Activated B cell treated with CpG ODN at 0.5 μM for 24 hours (primary cell): ENCODE data around the gene HUS1. TPM values are rescaled to one million over a fixed set of nuclear protein-coding genes. Genes with fewer than 3 reads are reported as not detected.

Experiments
- ATAC-seq: fragments of 200-7000 bp; cut with Tn5 transposase; one replicate; pipeline ENCODE4 v1.10.0; 2021; ENCODE audit warnings: low read depth, mild to moderate bottlenecking, moderate library complexity
- CTCF ChIA-PET: fragments of 350-600 bp; sonication (Branson Sonifier 250); formaldehyde crosslinking; loops from one replicate; lab custom pipeline; 2021; ENCODE audit warnings: antibody characterized with exemption; lab: Charles Lee
- POLR2A ChIA-PET: fragments of 350-600 bp; sonication (Branson Sonifier 250); formaldehyde crosslinking; loops from one replicate; lab custom pipeline; 2021; ENCODE audit warnings: antibody characterized with exemption; lab: Charles Lee
- DNase-seq: peaks from one replicate; pipeline ENCODE4 v3.0.0; 2022
- H3K27ac Mint-ChIP-seq: one replicate; pipeline ENCODE4 v1.8.0; 2020; ENCODE audit warnings: mixed read lengths
- H3K27me3 Mint-ChIP-seq: one replicate; pipeline ENCODE4 v1.8.0; 2021; ENCODE audit warnings: mixed read lengths
- H3K36me3 Mint-ChIP-seq: one replicate; pipeline ENCODE4 v1.8.0; 2021; ENCODE audit warnings: low read depth, mixed read lengths
- H3K4me1 Mint-ChIP-seq: one replicate; pipeline ENCODE4 v1.8.0; 2021; ENCODE audit warnings: mixed read lengths
- H3K4me3 Mint-ChIP-seq: one replicate; pipeline ENCODE4 v1.8.0; 2020; ENCODE audit warnings: mild to moderate bottlenecking, mixed read lengths
- H3K9me3 Mint-ChIP-seq: one replicate; pipeline ENCODE4 v1.8.0; 2020; ENCODE audit warnings: mixed read lengths
- intact Hi-C: fragments of 100-400 bp; cut with micrococcal nuclease; formaldehyde crosslinking; loops from one replicate; pipeline ENCODE4 v1.15.1; 2024
- total RNA-seq: library from RNA; stranded (reverse); gene quantifications from 2 replicates; pipeline ENCODE4 v1.2.3, GENCODE V29; 2022
- TF ChIP-seq, protein P1 (sequence below): fragments of 200-600 bp; IDR thresholded peaks from one replicate; pipeline ENCODE4 v1.8.0; 2022; ENCODE audit warnings: antibody characterized with exemption, mild to moderate bottlenecking

The HUS1 gene
- total RNA-seq, 1 donor from 2014 or later, result 42.5 TPM

DNA sequence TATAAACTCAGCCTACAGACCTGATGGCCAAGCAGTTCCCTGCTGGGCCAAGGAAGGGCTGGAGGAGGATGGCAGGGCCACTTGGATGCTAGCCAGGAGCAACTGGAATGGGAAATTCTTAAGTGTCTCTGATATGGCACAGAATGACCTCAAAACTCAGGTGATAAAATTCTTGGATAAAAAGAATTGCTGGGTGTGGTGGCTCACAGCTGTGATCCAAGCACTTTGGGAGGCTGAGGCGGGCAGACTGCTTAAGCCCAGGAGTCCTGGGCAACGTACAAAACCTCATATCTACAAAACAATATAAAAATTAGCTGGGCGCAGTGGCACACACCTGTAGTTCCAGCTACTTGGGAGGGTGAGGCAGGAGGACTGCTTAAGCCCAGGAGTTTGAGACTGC lies 17.2 kb downstream of the HUS1 start:
- intact Hi-C loops, result no loop called here
- POLR2A ChIA-PET, result no interaction called here
- H3K27ac Mint-ChIP-seq, result no peak overlapping the region
- TF ChIP-seq, protein P1, sequence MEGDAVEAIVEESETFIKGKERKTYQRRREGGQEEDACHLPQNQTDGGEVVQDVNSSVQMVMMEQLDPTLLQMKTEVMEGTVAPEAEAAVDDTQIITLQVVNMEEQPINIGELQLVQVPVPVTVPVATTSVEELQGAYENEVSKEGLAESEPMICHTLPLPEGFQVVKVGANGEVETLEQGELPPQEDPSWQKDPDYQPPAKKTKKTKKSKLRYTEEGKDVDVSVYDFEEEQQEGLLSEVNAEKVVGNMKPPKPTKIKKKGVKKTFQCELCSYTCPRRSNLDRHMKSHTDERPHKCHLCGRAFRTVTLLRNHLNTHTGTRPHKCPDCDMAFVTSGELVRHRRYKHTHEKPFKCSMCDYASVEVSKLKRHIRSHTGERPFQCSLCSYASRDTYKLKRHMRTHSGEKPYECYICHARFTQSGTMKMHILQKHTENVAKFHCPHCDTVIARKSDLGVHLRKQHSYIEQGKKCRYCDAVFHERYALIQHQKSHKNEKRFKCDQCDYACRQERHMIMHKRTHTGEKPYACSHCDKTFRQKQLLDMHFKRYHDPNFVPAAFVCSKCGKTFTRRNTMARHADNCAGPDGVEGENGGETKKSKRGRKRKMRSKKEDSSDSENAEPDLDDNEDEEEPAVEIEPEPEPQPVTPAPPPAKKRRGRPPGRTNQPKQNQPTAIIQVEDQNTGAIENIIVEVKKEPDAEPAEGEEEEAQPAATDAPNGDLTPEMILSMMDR, result no peak
- H3K27me3 Mint-ChIP-seq, result no peaks in the 10 kb centered on the region
- ATAC-seq (no peak), DNase-seq (no peak)
- no peaks in the 10 kb centered on the region for H3K9me3 Mint-ChIP-seq
- CTCF ChIA-PET, result interaction anchor here (1.9 kb wide), 1 partner anchor 148 kb away, joined by 4 read pairs; no protein-coding TSS in a partner anchor
- H3K36me3 Mint-ChIP-seq, result peaks cover 80% of the 10 kb centered on the region
- no peaks in the 10 kb centered on the region for H3K4me1 Mint-ChIP-seq
- no peak overlapping the region for H3K4me3 Mint-ChIP-seq

DNA sequence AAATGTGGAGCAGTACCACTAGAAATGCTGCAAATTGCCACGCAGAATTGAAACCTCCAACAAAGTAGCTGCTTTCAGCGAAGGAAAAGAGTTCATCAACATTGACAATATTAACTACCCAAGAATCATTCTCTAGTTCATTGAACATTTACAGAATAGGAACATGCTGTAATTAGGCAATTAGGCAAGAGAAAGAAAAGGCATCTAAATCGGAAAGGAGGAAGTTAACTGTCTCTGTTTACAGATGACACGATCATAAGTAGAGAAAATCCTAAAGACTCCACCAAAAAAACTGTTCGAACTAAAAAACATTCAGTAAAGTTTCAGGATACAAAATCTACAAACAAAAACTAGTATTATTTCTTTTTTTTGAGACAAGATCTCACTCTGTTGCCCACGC lies 22.3 kb downstream of the HUS1 start:
- H3K4me3 Mint-ChIP-seq, result no peak overlapping the region
- peaks cover 63% of the 10 kb centered on the region for H3K36me3 Mint-ChIP-seq
- no peak for ATAC-seq
- H3K9me3 Mint-ChIP-seq, result no peaks in the 10 kb centered on the region
- ChIA-PET POLR2A (no interaction called here), CTCF (interaction anchor here (1.0 to 1.2 kb wide), 3 partner anchors 12 to 690 kb away, joined by 3 to 5 read pairs (median 3); no protein-coding TSS in a partner anchor)
- H3K4me1 Mint-ChIP-seq, result no peaks in the 10 kb centered on the region
- TF ChIP-seq, protein P1, result no peak
- no peak for DNase-seq
- H3K27me3 Mint-ChIP-seq, result no peaks in the 10 kb centered on the region
- intact Hi-C loops, result no loop called here
- H3K27ac Mint-ChIP-seq, result no peak overlapping the region

DNA sequence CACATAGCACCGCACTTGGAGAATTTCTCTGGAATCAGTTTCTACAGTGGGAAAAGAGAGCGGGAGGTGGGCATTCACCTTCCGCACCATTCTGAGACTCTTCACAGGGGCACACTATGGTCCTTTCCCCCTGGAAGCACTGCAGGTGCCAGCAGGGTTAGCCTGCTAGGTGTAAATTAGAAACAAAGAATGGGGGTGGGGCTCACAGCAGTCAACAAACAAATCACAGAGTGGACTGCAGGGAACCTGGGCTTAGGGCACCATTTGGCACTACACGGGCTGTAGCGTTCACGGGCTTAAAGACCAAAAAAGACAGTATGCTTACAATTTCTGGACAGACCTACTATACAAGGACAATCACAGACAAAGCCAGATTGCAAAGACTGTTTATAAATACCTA lies 23.2 kb downstream of the HUS1 start:
- DNase-seq (no peak), ATAC-seq (no peak)
- ChIA-PET POLR2A (no interaction called here), CTCF (interaction anchor here (1.0 to 1.2 kb wide), 4 partner anchors 11 to 689 kb away, joined by 3 to 5 read pairs (median 3); no protein-coding TSS in a partner anchor)
- H3K9me3 Mint-ChIP-seq, result no peaks in the 10 kb centered on the region
- no peaks in the 10 kb centered on the region for H3K27me3 Mint-ChIP-seq
- H3K27ac Mint-ChIP-seq, result no peak overlapping the region
- H3K4me3 Mint-ChIP-seq, result no peak overlapping the region
- peaks cover 54% of the 10 kb centered on the region for H3K36me3 Mint-ChIP-seq
- intact Hi-C loops, result no loop called here
- no peaks in the 10 kb centered on the region for H3K4me1 Mint-ChIP-seq
- TF ChIP-seq, protein P1, result no peak

DNA sequence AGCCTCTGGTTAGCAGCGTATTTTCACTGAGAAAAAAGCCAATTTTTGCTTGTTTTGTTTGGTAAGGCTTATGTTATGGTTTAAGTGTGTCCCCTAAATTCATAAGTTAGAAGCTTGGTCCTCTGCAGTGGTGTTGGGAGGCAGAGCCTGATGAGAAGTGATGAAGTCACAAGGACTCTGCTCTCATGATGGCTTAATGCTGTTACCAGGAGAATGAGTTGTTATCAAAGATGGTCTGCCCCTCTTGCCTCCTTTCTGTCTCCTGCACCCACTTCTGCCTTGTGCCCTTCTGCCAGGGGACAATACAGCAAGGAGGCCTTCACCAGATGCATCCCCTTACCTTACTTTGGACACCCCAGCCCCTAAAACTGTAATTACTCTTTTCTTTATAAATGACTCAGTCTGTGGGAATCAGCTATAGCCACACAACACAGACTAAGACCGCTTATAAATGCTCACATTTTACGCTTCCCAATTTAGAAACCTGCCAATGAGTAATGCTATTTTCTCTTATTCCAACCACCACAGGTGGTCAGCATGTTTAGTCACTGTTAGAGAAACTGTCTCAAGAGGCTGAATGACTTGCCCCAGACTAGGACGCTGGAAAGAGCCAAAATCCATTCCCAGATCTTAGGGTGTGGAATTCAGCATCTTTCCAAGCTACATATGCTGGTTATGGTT lies 25.0 kb downstream of the HUS1 start:
- H3K4me3 Mint-ChIP-seq, result no peak overlapping the region
- no peaks in the 10 kb centered on the region for H3K9me3 Mint-ChIP-seq
- no peaks in the 10 kb centered on the region for H3K27me3 Mint-ChIP-seq
- no peaks in the 10 kb centered on the region for H3K4me1 Mint-ChIP-seq
- intact Hi-C loops, result no loop called here
- TF ChIP-seq, protein P1, result no peak
- H3K27ac Mint-ChIP-seq, result no peak overlapping the region
- peaks cover 44% of the 10 kb centered on the region for H3K36me3 Mint-ChIP-seq
- DNase-seq, result no peak
- CTCF ChIA-PET, result interaction anchor here (1.1 kb wide), 2 partner anchors 9 to 688 kb away, joined by 3 read pairs; no protein-coding TSS in a partner anchor
- POLR2A ChIA-PET, result no interaction called here
- no peak for ATAC-seq

DNA sequence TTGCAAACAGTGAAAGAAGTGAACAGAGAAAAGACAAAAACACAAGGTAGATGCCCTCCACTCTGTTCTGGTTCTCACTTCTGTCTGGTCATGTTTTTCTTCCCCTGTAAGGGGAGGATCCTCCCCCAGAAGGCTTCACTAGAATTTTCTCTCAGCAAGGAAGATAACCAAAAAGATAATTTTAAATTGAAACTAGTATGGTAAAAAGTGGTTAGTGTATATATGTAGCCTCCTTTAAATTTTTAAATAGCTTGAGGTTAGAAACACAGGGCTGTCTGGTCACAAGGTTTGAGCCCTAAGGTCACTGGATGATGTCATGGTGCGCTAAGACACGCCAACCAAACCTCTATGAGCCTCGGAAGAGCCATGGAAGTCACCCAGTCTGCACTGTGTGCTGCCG lies 25.6 kb downstream of the HUS1 start:
- Mint-ChIP-seq H3K27ac (no peak overlapping the region), H3K27me3 (no peaks in the 10 kb centered on the region), H3K4me1 (no peaks in the 10 kb centered on the region), H3K36me3 (peaks cover 44% of the 10 kb centered on the region), H3K4me3 (no peak overlapping the region), H3K9me3 (no peaks in the 10 kb centered on the region)
- intact Hi-C loops, result no loop called here
- no peak for ATAC-seq
- ChIA-PET CTCF (interaction anchor here (1.1 kb wide), 2 partner anchors 8 to 688 kb away, joined by 3 read pairs; no protein-coding TSS in a partner anchor), POLR2A (interaction anchor here (0.6 kb wide), 1 partner anchor 94 kb away, joined by 5 read pairs; no protein-coding TSS in a partner anchor)
- TF ChIP-seq, protein P1, result no peak
- DNase-seq, result no peak
